RPMI8226 (cell line): ENCODE results near the gene PIH1D1.
"Not testable (repeated sequence)": the region's sequence is repeated elsewhere in the genome, so short reads cannot be mapped to it uniquely, and the experiment has no call there.

Experiments used
- DNase-seq: peaks from one replicate; pipeline ENCODE4 v3.0.0-alpha.2; 2015

PIH1D1 gene

DNA sequence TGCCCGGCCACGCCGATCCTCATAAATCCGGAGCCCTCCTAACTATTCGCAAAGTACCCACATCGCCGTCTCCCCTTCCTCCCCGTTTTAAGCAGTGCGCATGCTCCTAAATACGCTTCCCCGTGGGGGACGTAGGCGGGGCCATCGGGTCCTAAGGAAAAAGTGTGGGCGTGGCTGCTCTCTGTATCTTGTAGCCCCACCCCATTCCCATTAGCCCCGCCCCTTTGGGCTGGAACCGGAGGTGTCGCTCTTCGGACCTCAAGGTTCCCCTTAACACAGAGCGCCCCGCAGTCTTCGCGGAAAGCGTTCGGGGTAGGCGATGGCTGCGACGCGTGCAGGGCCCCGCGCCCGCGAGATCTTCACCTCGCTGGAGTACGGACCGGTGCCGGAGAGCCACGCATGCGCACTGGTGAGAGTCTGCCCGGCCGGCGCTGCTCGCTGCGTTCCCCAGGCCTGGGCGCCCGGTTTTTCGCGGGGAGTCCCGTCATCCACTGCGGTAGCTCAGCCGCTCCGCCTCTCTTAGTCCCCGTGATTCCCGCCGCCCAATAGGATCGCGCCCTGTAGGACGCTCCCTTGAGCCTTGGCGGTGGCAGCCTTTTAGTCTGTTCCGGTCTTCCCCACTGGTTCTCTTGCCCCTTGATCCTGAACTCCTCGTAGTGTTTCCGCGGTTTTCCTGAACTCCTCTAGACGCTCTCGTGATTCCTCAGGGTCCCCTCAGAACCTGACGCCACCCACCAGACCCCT is 1.6 kb upstream of the PIH1D1 start, which contains the start of gene ALDH16A1:
ALDH16A1 (plus strand) TSS at position 213 of the 744 bp plus-strand sequence; CDS start at position 320, 107 bp downstream.
- peak; percentile 95 for DNase-seq

DNA sequence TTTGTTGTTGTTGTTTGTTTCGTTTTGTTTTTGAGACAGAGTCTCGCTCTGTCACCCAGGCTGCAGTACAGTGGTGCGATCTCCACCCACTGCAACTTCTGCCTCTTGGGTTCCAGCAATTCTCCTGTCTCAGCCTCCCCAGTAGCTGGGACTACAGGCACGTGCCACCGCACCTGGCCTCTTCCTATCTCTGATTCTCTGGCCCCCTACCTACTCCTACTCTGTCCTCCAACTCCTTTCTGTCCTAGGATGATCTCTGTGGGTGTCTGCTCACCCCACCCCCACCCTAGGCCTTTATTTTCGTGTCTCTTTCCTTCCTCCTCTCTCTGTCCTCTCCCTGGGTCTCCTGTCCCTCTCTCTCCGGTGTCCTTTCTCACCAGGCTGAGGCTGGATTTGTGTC is 1.2 kb downstream of the PIH1D1 start:
- DNase-seq = no peak

DNA sequence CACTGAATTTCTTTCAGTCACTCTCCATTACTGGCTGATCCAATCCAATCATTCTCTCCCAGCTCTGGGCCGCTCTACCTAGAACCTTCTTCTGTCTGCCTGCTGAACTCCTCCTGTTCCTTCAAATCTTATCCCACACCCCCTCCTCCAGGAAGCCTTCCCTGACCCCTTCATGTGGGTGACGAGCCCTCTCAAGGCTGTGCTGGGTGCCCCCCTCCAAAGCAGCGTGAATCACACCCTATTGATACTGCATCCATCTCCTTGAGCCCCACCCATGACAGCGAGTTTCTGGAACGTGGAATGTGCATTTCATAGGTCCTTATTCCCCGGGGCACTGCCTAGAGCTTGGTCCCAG is 3.2 kb downstream of the PIH1D1 start:
- DNase-seq = no peak

DNA sequence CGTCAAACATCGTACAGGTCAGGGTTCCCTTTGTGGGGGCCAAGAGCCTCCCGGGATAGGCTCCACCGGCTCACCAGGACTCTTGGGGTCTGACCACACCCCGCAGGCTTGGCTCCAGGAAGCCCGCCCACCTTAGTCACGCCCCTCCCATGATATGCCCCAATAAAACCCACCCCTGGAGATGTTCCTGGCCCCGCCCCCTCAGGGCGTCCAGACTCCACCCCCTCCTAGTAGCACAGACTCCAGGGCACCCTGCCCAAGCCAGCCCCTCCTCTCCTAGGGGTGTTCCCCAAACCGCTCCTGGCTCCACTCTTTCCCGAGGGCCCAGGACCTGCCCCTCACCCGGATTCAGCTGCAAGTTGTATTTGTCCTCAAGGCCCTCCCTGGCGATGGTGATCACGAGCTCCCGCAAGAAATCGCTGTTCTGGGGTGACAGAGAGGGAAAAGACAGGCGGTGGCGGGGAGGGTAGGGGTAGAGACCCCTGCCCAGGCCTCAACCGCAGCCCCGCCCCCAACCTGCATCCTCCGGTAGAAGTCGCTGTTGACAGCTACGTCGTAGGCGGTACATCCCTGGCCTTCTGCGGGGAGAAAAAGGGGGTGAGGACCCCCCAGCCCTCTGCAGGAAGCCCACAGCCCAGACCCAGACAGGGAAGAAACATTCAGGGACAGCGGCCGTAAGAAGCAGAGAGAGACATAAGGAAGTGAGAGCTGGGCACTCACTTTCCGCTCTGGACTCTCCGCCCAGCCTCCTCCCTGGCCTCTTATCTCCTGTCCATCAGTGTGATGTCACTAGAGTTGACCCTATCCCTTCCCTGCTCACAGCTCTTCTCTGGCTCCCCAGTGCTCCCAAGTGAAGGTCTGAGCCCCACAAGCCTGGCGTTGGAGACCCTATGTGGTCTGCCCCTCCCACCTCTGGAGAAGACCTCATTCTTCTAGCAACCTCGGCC is 3.9 kb downstream of the PIH1D1 start:
- DNase-seq = no peak

GRCh38 chr19:49445997-49446396 is 5.6 kb downstream of the PIH1D1 start:
- no peak for DNase-seq

- DNase-seq = not testable (repeated sequence)
Observed at GRCh38 chr19:49444100-49444700, 7.4 kb downstream of the PIH1D1 start.

- peak; percentile 93 for DNase-seq
Observed at GRCh38 chr19:49443366-49444099, 8.1 kb downstream of the PIH1D1 start.

DNA sequence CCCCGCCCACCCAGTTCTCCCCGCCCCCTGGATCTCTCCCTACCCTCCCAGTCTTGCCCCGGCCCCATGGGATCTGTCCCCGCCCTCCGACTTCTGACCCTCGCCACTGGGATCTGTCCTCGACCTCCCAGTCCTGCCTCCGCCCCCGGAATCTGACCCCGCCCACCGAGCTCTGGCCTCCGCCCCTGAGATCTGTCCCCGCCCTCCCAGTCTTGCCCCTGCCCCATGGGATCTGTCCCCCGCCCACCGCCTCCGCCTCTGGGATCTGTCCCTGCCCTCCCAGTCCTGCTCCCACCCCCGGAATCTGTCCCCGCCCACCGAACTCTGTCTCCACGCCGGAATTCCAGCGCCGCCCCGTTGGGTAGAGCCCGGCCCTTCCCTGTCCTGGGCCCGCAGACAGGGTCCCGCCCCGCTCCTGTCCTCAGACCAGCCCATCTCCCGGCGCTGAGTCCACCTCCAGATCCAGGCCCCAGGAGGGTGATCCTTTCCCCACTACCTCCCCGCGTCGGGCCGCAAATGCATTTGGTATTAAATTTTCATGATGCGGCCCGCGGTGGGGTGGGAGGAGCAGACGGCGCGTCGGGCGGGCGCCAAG is 8.7 kb downstream of the PIH1D1 start:
- DNase-seq = peak; percentile 56

DNA sequence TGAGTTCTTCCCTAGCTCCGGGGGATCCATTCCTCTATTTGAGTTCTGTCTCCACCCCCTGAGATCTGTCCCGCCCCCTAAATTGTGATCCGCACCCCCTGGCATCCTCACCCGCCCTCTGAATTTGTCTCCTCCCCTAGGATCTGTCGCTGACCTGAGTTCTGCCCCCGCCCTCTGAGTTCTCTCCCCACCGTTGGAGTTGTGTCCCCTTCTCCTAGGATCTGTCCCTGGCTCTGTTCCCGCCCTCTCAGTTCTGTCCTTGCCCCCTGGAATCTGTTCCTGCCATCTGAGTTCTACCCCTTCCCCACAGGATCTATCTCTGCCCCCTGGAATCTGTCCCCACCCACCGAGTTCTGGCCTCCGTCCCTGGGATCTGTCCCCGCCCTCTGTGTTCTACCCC is 9.3 kb downstream of the PIH1D1 start:
- no peak for DNase-seq

DNA sequence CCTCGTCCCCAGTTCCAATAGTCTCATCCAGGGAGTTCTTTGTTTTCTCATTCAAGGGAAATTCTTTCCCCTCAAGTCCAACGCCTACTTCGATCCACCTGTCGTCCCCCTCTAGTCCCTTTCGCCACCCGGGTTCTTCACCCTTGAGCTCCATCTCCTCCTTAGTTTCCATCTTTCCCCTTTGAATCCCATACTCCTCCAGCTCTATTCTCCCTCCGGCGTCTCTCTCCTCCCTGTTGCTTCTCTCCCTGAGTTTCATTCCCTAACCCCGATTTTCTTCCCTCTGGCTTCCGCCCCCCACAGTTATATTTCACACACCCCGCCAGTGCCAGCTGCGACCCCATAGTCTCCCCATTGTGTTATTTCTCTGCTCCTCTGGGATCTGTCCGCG is 9.7 kb downstream of the PIH1D1 start:
- DNase-seq = no peak

DNA sequence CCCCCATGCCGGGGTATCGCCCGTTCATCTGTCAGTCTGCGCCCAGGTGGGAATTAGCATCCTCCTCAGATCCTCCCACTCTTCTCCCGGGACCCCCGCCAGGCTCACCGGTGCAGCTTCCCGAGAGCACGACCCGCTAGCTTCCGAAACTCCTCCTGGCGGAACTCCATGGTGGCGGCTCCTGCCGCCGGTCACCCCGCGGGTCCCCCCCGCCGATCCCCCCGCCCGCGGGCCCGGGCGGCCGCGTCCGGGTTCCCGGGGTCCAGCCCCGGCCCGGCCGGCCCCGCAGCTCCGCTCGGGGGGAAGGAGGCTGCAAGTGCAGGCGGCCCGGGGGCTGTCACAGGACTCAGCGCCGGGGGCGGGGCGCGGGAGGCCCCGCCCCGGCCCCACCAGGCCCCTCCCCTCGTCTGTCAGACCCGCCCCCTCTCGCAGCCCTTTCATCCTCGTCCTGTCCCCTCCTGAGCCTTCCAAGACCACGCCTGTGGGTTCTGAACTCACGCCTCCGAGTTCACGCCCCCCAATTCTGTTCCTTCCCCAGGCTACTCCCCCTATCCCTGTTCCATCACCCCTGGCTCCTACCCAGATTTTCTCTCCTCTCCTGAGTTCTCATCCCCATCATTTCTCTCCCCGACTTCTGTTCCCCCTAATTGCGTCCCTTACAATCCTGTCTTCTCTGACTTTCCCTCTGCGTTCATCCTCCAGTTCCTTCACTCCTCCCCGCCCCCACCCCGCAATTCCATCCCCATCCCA is 10.2 kb downstream of the PIH1D1 start, which contains the start of gene SLC17A7:
SLC17A7 (minus strand) TSS at position 318 of the 750 bp plus-strand sequence; CDS start at position 170, 148 bp downstream.
- peak; percentile 42 for DNase-seq

DNA sequence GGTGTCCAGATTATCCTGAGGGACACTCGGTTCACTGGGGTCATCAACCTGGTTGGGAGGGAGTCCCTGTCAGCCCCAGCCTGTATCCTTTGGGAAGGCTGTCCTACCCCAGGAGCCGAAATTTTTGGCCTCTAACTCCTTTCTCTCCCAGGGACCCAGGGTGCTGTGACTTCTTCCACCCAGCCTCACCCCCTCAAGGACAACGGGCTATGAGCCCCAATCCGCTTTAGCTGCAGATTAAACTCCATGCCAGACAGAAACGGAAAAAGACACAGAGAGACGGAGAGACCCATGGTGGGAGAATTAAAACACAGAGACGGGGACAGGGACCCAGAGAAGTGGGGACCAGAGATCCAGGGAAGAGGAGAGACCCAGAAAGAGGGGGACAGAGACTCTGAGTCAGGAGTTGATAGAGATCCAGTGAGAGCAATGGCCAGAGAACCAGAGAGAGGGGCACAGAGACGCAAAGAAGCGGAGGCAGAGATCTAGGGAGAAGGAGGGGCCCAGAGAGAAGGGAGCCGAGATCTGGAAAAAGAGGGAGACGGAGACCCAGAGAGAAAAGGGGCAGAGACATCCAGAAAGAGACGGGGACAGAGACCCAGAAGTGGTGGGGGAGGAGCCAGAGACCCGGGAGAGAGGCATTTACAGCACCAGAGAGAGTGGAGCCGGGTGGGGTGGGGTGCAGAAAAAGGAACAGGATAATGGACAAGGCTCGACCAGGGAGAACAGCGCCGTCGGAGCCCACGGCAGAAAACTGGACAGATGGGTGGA is 11.0 kb downstream of the PIH1D1 start:
- no peak for DNase-seq

GRCh38 chr19:49439836-49440235 is 11.8 kb downstream of the PIH1D1 start:
- DNase-seq = no peak

- DNase-seq = no peak
Observed at GRCh38 chr19:49438261-49438660, 13.4 kb downstream of the PIH1D1 start.

DNA sequence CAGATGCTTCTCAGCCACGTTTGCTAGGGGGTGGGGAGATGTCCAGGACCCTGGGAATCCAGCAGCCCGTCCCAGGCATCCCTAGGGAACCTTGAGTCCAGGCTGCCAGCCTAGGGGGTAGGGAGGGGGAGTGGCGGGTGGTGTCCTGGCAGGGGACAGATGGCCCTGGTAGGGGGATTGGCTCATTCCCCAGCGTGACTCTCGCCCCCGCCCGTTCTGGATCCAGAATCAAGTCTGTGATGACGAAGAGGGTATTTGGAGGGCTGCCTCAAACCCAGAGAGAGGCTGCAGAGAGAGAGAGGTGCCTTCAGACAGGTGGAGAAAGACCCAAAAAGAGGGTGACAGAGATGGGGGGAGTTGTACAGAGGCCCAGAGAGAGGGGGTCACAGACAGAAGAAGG is 14.4 kb downstream of the PIH1D1 start:
- DNase-seq = no peak

- DNase-seq = peak; percentile 59
Observed at GRCh38 chr19:49436381-49437017, 15.1 kb downstream of the PIH1D1 start.

GRCh38 chr19:49435670-49436069 is 15.9 kb downstream of the PIH1D1 start:
- DNase-seq = no peak

DNA sequence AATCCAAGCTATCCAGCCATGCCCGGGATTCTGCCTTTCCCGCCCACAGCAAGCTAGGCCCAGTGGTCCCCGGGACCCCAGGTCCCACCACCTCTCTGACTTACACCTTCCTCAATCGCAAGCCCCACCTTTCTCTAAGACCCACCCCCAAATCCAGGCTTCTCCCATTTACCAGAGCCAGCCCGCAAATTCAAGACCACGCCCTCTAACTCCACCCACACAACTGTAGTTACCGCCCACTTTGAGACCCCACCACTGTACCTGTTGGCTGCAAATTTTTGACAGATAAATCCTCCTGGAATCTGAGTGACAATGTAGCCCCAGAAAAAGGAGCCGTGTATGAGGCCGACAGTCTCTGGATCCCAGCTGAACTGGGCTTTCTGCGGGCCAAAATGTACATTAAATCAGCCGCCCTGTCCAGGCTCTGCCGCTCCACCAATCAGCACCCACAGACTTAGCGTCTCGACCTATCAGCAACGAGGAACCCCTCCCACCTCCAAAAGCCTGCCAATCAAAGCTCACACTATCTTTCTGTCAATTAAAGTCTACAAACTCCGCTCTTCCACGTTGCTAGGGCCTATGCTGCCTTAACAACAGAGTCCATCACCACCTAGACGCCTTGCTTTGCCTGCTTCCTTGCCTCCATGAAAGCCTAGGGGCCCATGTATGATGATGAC is 16.6 kb downstream of the PIH1D1 start:
- DNase-seq = no peak

- no peak for DNase-seq
Observed at GRCh38 chr19:49433240-49433901, 18.2 kb downstream of the PIH1D1 start.
